Measurements from ENCODE around the gene FOXD4L6.
"Not testable (repeated sequence)": the region's sequence is repeated elsewhere in the genome, so short reads cannot be mapped to it uniquely, and the experiment has no call there.

Gene FOXD4L6

DNA sequence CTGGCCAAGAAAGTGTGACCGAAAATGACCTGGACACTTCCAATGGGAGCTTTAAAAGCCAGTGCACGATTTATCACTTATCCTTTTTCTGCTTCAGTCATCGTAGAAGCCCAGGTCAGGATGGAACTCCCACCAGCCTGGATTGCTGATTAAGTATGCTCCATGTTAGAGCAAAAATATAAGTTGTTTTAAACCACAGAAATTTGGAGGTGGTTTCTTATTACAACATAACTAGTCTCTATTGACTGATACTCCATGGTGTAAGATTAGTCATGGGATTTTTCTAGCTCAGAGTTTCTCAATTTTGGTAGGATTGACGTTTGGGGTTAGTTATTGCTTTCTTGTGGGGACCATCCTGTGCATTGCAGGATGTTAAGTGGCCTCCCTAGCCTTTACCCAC lies 29.7 kb downstream of the FOXD4L6 start:
- not testable (repeated sequence) for DNase-seq

DNA sequence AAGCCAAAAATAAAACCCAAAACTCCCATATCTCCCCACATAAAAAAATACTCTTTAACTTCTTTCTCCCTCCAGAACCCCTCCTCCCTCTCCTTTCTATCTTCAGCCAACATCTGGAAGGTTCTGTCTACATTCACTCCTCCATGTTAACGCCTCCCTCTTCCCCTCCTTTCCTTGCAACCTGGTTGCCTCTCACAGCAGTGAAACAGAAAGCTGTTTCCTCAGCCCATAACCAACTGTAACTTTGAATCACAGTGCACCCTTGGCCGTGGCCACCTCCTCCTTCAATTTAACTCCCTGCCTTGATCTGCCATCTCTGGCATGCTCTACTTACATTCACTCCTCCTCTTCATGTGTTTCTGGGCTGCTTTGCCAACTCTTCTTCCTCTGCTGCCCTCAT lies 33.4 kb downstream of the FOXD4L6 start:
- not testable (repeated sequence) for DNase-seq

DNA sequence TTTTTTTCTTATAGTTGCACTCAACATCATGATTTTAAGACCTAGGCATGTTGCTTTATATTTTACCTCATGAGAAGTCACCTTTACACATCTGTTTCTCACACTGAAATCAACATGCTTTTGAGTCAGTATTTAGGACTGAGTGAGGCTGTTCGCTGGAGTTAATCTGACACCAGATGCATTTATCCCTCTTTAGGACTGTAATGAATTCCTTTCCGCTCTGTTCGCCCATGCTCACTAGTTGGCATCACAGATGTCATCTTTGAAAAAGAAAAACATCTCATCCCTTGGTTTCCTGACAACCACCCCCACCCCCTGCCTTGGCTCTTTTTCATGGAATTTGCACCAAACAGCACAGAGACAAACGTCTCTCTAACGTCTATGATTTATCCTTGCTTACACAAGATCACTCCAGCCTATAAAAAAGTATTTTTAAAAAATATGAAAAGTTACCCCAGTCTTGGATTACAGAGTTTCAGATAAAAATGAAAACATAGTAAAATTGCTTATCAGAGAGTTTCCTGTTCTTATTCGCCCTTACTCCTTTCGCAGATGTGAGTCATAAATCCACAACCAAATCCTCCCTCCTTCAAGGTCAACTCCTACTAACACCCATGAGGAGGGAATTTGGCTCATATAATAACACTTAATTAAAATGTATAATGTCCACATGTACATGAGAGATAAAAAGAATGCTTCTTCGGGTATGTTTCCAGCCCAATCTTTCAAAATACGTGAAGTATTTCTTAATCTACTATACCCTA lies 34.3 kb downstream of the FOXD4L6 start:
- DNase-seq: not testable (repeated sequence)

DNA sequence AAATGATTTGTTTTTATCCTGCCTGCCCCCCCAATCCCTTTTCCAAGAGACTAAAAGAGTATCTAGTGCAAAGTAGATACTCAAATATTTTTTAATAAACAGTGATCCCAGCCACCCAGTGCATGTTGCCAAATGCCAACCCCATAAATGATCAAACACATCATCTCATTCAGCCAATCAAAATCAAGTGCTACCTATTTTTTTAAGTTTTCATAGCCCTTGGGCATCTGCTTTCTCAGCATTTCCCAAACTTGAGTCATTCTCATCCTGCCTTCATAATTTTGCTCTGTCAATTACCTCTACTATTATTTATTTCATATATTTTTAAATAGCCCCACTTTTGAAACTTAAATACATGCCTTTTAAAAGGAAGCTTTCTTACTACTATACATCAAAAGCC lies 37.6 kb downstream of the FOXD4L6 start:
- DNase-seq: not testable (repeated sequence)

DNA sequence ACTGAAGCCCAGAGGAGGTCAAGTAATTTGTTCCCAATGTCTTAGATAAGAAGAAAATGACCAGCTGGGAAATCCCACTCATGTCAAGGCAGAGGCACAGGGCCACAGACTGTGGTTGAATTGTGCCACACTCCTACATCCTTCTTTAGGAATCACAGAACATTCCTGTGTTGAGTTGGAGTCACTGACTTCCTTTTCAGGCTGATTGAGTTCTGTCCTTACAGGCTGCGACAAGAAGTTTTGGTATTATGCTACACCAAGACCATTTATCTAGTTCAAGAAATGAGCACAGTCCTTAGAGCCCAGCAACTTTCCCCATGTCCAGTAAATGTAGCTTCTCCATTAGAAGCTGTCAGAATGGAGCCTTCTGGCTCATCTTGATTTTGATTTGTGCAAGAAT lies 38.1 kb downstream of the FOXD4L6 start:
- not testable (repeated sequence) for DNase-seq

DNA sequence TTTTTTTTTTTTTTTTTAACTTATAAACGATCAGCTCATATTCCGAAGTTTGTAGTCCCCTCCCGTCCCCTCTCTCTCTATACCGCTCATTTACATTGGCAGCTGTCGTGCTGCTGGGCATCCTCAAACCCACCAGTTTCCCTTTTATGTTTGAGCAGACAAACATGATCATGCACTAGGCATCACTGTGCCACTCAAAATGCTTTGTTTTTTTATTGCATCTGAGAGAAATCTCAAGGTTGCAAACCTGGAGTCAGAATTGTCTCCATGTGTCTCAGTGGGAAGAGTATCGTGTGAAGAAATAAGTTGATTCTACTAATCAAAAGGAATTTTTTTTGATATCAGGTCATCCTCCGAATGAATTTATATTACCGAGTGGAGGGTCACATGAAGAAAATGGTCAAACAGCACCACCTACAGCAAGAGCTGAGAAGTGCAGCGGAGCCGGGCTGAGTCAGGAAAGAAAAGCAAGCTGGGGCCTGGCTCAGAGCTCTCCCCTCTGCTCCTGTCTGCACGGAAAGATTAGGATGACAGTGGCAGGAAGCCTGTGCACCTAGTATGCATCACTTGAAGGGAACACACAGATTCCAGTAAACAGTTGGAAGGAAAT lies 39.9 kb downstream of the FOXD4L6 start:
- DNase-seq: not testable (repeated sequence)

DNA sequence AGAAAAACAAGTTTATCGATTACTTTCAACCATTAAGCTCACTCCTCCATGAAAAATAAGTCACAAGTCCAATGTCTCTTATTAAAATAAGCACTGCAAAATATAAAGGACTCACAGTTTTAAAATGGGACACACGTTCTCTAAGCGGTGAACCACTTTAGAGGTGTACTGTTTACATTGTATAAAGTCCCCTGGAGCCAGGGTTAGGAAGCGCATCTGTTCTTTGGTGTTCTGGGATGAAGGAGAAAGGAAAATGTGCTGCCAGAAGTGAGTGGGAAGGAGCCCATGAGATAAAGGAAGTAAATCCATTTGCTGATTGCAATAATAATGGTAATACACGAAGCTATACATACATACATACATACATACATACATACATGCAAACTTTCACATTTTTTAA lies 40.6 kb downstream of the FOXD4L6 start:
- not testable (repeated sequence) for DNase-seq

DNA sequence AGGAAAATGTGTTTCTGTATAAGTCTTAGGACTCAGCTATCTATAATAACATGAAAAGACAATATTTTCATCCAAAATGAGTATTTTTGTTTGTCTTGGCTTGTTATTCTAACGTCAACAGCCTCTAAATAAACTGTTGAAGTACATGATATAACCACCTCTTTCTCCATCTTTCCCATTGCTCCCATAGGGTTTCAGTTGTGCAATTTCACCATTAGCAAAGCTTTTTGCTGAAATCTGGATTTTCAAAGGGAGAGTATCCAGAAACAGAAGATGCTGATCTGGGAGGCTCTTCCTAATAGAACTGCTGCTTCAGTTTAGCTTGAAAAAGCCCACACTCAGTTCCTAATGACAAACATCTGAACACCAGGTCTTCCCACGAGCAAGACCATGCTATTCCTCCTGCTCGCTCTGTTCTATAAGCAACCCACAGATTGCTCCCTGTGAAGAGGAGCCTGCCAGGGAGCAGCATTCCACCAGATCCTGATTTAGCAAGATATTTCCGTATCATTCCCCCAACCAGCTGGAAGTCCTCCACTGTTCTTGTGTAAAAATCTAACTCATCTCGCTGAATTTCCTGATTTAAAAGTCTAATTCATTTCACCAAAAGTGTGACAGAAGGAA lies 41.2 kb downstream of the FOXD4L6 start:
- DNase-seq: not testable (repeated sequence)

DNA sequence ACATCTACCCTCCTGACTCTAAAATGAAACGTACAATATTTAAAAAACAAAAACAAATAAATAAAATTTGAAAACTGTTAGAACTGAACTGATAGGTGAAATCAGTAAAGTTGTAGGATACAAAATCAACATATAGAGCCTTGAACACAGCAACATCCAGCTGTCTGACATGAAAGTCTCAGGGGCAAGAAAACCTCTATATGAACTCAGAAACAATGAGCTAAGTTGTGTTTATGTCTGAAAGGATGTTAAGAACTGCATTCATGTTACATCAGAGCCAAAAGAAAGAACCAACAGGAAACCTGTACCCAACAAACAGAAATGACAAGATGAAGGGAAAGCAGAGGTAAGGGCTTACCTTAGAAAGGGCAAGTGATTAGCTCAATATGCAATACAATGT lies 41.8 kb downstream of the FOXD4L6 start:
- not testable (repeated sequence) for DNase-seq

DNA sequence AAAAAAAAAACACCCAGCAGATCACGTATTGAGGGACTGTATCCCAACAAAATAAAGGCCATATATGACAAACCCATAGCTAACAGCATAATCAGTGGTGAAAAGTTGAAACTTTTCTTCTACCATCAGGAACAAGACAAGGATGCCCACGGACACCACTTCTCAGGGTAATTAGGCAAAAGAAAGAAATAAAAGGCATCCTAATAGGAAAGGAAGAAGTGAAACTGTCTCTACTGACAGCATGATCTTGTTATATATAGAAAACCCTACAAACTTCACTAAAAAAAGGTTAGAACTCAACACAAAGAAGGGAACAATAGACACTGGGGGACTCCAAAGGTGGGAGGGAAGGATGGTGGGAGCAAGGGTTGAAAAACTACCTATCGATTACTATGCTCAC lies 42.3 kb downstream of the FOXD4L6 start:
- not testable (repeated sequence) for DNase-seq

DNA sequence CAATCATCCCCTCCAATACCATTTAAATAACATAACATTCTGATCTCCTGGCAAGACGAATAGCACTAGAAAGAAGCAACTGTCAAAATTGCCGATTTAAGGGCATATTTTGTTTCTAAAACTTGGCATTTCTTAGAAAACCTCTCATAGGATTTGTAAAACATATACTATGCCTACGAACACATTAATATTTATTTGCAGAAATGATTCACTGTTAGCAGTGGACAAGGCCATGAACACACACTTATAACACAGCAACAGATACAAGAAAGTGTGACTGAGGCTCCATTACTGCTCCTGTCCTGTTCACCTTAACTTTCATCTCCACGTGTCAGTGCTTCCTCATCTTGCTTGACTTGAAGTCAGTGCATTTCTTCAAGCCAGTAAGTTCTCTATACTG lies 46.1 kb downstream of the FOXD4L6 start:
- DNase-seq: not testable (repeated sequence)

DNA sequence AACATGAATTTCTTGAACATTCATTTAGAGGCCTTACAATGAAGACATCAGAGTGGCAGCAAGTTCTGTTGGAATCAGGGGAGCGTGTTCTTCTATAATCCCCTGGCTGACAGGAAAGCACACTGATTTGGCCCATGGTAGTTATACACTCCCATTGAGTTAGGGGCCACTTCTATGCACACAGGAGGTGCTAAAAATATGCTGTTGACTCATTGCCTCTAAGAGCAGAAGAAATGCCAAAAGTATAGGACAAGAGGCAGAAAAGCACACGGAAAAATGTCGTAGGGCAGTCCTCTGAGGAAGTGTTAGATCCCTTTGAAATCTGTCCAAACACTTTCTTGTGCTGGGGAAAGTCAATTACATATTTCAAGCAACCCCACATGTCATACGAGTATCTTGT lies 49.0 kb downstream of the FOXD4L6 start:
- DNase-seq: not testable (repeated sequence)

DNA sequence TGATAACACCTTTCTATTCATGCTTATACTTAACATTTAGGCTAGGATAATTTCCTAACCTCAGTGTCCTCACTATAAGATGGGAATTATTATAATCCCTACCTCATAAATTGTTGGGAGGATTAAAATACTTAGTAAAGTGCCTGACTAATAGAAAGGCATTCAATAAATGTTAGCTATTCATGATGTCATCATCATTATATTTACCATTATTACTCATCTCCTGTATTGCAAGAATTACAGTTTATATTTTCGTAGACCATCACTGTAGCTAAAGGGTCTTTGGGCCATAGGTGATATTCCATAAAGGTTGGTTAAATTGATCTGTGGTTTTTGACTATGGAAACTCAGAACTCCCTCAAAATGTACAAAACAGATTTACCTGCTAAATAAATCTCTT lies 50.9 kb downstream of the FOXD4L6 start:
- DNase-seq: not testable (repeated sequence)

Measured in NCI-H2227 treated with DMSO at 0.1 percent for 48 hours (cell line).